HG02588 (cell line): Measurements from ENCODE around the gene UBAC1.

Experiments used
- ATAC-seq: cut with Tn5 transposase; IDR thresholded peaks from one replicate; pipeline ENCODE4 v1.9.1; 2021; ENCODE audit warnings: mild to moderate bottlenecking, moderate library complexity; ENCODE audit not compliant: unreplicated experiment

The UBAC1 gene

DNA sequence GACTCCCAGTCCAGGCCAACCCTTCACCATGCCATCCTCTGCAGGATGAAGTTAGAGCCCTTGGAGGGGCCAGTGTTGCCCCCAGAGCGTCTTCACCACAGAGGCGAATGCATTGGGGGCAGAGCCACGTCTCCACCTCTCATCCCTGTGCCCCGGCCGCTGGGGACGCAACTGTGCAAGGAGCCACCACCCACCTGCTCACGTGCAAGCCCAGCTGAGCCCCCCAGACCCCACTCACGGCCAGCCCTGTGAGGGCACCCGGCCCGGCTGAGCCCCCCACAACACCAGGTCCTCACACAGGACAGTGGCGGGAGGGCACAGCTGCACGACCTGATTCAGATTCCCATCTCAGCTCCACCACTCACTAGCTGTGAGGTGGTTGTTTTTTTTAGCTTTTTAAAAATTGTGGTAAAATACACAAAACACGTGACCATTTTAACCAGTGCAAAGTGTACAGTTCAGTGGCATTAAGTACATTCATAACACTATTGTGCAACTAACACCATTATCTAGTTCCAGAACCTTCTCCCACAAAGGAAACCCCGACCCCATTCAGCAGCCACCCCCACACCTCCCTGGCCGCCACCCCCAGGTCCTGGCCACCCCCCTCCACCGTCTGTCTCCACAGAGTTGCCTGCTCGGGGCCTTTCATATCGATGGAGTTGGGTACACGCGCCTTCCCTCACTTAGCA is 33.5 kb upstream of the UBAC1 start:
- no peak for ATAC-seq

- no peak for ATAC-seq
These were observed 32.8 kb upstream of the UBAC1 start for GRCh38 chr9:135993765-135994500.

- no peak for ATAC-seq
These were observed 32.2 kb upstream of the UBAC1 start for GRCh38 chr9:135993409-135993742.

GRCh38 chr9:135992486-135993408 is 31.6 kb upstream of the UBAC1 start:
- ATAC-seq: no peak

DNA sequence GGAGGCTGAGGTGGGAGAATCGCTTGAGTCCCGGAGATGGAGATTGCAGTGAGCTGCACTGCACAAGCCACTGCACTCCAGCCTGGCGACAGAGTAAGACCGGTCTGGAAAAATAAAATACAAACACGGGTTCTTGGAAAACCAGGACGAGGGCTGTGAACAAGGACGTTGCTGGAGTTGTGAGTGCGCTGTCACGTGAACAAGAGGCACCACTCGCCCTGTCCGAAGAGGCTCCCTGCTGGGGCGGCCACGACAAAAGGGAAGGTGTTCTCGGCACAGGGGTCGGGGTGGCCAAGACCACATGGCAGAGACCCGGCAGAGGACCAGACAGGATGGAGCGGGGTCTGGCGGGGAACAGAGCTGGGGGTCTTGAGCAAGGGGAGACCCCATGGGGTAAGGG is 30.6 kb upstream of the UBAC1 start:
- ATAC-seq: no peak

GRCh38 chr9:135990468-135991429 is 29.6 kb upstream of the UBAC1 start:
- ATAC-seq: no peak

DNA sequence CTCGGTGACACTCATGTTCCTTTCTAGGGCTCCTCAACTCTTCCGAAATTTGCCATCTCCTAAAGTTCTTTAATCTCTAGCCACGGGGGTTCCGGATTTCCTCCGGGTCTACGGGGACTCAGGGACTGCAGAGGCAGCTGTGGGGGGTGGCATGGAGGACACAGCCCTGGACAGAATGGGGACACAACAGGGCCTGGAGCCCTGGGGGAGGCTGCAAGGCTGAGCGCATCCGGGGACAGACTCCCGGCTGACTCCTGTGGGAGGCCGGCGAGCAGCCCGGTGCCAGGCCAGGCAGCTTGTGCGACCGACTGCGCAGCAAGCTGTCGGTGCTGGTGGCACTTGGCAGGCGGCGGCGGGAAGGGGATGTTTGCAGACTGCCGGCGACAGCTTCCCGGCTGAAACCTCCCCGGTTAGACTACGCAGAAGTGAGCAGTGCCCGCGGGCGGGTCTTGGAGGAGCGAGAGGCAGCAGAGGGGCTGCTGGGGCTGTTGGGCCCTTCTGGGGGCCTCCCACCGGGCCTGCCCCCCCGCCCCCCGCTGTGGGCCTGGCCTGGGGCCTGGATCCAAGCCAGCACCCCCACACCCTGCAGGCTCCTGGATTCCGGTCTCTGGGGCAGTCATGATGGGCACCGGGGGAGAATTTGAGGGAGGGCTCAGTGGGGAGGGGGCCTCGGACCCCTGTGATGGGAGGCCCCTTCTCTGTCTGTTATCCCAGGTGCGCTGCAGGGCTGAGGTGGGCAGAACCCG is 28.7 kb upstream of the UBAC1 start:
- ATAC-seq: no peak

- no peak for ATAC-seq
These were observed 28.0 kb upstream of the UBAC1 start for GRCh38 chr9:135989157-135989556.

GRCh38 chr9:135988493-135988892 is 27.3 kb upstream of the UBAC1 start:
- no peak for ATAC-seq

DNA sequence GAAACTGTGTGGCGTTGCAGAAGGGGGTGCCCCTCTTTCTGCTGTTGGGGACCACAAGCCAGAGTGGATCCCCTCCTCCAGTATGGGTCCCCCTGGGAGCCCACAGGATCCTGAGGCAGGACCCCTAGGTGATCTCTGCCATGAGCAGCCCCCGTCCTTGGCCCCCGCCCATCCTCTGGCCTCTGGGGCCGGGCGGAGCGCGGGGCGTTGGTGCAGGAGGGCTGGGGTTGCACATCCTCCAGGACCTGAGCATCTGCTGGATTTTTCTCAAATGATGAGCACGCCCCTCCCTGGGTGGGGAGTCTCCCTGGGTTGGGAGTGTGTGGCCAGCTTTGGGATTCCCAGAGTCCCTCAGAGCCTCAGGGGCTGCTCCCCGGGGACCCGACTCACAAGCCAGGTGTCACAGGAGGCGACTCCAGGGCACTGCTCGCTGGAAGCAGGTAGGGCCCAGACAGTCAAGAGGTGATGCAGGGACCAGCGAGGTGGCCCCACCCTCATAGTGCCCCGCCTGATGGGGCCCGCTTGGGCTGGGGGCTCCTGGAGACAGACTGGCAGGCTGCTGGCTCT is 26.7 kb upstream of the UBAC1 start:
- no peak for ATAC-seq

DNA sequence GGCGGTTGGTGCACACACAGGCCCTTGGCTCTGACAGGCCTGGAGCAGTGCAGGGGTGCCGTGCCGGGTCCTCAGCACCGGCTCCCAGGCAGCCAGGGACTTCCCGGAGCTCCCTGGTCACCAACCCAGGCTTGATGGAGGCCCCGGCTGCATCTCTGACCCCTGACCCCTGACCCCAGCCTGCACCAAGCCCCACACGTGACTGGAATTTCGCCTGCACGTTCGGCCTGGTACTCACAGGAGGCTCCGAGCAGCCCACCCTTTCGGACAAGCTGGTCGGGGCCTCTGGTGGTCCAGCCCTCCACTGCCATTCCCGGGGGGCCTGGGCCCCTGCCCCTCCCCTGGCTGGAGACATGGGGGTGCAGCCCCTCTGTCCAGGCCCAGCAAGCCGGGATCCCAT is 25.4 kb upstream of the UBAC1 start:
- ATAC-seq: no peak

- no peak for ATAC-seq
These were observed 24.7 kb upstream of the UBAC1 start for GRCh38 chr9:135985889-135986288.

DNA sequence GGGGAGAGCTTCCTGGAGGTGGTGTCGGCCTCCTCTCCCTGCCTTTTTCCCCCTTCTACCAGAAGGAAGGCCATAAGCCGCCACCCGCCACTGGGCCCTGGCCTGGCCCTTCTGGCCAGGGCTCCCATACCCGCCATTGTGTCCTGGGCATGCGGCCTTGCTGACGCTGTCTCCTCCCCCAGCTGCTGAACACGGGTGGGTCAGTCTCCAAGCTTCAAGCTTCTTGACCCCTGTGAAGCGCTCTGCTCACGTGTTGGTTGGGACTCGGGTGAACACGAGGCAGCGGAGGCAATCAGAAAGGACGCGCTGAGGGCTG is 24.2 kb upstream of the UBAC1 start:
- no peak for ATAC-seq

GRCh38 chr9:135984072-135984710 is 23.0 kb upstream of the UBAC1 start:
- no peak for ATAC-seq

GRCh38 chr9:135983208-135984071 is 22.3 kb upstream of the UBAC1 start:
- ATAC-seq: no peak

- ATAC-seq: no peak
These were observed 21.5 kb upstream of the UBAC1 start for GRCh38 chr9:135982499-135983207.

DNA sequence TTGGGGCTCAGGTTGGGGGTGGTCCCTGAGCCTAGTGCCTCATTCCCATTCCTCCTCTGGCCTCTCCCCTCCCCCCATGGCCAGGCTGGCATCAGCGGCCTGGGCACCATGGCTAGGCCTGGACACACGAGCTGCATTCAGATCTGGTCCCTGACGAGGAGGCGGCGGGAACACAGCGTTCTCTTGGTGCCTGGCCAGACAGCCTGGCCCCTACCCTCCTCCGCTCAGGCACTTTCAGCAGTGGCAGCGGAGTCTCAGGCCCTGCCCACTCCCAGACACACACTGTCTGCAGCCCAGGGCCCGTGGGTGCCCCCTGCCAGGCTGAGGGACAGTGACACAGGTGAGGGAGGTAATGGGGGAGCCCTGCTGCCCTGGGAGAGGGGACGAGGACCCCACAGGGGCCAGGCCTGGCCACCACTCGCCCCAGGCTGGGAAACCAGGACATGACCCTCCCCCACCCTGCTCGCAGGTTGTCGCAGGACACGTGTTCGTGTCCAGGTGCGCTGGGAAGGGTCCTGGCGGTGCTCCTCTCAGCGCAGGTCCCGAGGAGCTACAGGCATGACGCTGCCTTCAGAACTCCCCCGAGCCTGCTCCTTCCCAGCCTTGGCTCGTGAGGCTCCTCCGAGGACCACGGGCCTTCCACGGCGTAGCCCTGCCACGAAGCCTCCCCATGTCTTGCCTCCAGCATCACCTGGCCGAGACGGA is 19.9 kb upstream of the UBAC1 start:
- ATAC-seq: no peak
